IgD-negative memory B cell (primary cell): Measurements from ENCODE around the gene MRNIP. TPM values are rescaled to one million over a fixed set of nuclear protein-coding genes. Genes with fewer than 3 reads are reported as not detected.

ENCODE experiments used
- H3K27ac Mint-ChIP-seq, 3 donors: one replicate each; pipeline ENCODE4 v1.8.0; 2020 to 2022; ENCODE audit warnings: mild to moderate bottlenecking in 3 of 3, mixed read lengths in 3 of 3, moderate library complexity in 1 of 3
- H3K27me3 Mint-ChIP-seq: one replicate; pipeline ENCODE4 v1.8.0; 2021; ENCODE audit warnings: mixed read lengths
- H3K36me3 Mint-ChIP-seq: one replicate; pipeline ENCODE4 v1.8.0; 2020; ENCODE audit warnings: mild to moderate bottlenecking, mixed read lengths
- H3K4me1 Mint-ChIP-seq, 3 donors: one replicate each; pipeline ENCODE4 v1.8.0; 2020 to 2022; ENCODE audit warnings: mixed read lengths in 3 of 3, mild to moderate bottlenecking in 1 of 3
- H3K4me3 Mint-ChIP-seq, 4 donors: one replicate each; pipeline ENCODE4 v1.8.0; 2020 to 2022; ENCODE audit warnings: mild to moderate bottlenecking in 4 of 4, mixed read lengths in 4 of 4, moderate library complexity in 3 of 4
- H3K9me3 Mint-ChIP-seq, 3 donors: one replicate each; pipeline ENCODE4 v1.8.0; 2020 to 2021; ENCODE audit warnings: mixed read lengths in 3 of 3, mild to moderate bottlenecking in 1 of 3
- polyA plus RNA-seq: library from polyadenylated mRNA; unstranded; fragments of 300-500 nt; fragmentation: Illumina TruSeq; gene quantifications from one replicate; pipeline ENCODE4 v1.2.3, GENCODE V29; 2021

The MRNIP gene
- polyA plus RNA-seq, 1 donor from 2014 or later = 26.2 TPM

- peak overlapping the region; percentile 75 to 94 (median 90) for H3K4me3 Mint-ChIP-seq
- H3K36me3 Mint-ChIP-seq = no peaks in the 10 kb centered on the region
Observed at GRCh38 chr5:179819296-179820126, 39.1 kb downstream of the MRNIP start.

GRCh38 chr5:179818746-179819295, 39.8 kb downstream of the MRNIP start:
- H3K36me3 Mint-ChIP-seq = no peaks in the 10 kb centered on the region
- H3K4me1 Mint-ChIP-seq = peaks cover 13 to 29% (median 19%) of the 10 kb centered on the region in 3 donors
- peak overlapping the region; percentile 97 to 100 (median 100) for H3K27ac Mint-ChIP-seq
- no peaks in the 10 kb centered on the region for H3K9me3 Mint-ChIP-seq
- H3K4me3 Mint-ChIP-seq = peak overlapping the region; percentile 80 to 95 (median 94)
- H3K27me3 Mint-ChIP-seq = no peaks in the 10 kb centered on the region

More at GRCh38 chr5:179819296-179820126, 39.1 kb downstream of the MRNIP start:
- Mint-ChIP-seq H3K27me3 (no peaks in the 10 kb centered on the region), H3K9me3 (no peaks in the 10 kb centered on the region), H3K4me1 (peaks cover 13 to 30% (median 17%) of the 10 kb centered on the region in 3 donors), H3K27ac (peak overlapping the region; percentile 97 to 100 (median 100))

- Mint-ChIP-seq H3K36me3 (no peaks in the 10 kb centered on the region), H3K27me3 (no peaks in the 10 kb centered on the region), H3K4me3 (peak overlapping the region; percentile 80 to 95 (median 94)), H3K4me1 (peaks cover 13 to 27% (median 19%) of the 10 kb centered on the region in 3 donors), H3K27ac (peak overlapping the region; percentile 97 to 100 (median 100)), H3K9me3 (no peaks in the 10 kb centered on the region)
Observed at GRCh38 chr5:179817890-179818745, 40.5 kb downstream of the MRNIP start.

- peaks cover 12 to 22% (median 19%) of the 10 kb centered on the region in 3 donors for H3K4me1 Mint-ChIP-seq
- H3K4me3 Mint-ChIP-seq = peak overlapping the region; percentile 30 to 94 (median 68)
- no peaks in the 10 kb centered on the region for H3K9me3 Mint-ChIP-seq
- H3K27me3 Mint-ChIP-seq = no peaks in the 10 kb centered on the region
- H3K36me3 Mint-ChIP-seq = no peaks in the 10 kb centered on the region
- H3K27ac Mint-ChIP-seq = peak overlapping the region; percentile 97 to 100 (median 100)
Observed at GRCh38 chr5:179817470-179817840, 41.2 kb downstream of the MRNIP start.

GRCh38 chr5:179816796-179817469, 41.7 kb downstream of the MRNIP start:
- Mint-ChIP-seq H3K27ac (peak overlapping the region in 2 of 3 donors; percentile 100), H3K36me3 (no peaks in the 10 kb centered on the region), H3K27me3 (no peaks in the 10 kb centered on the region), H3K4me3 (peak overlapping the region; percentile 30 to 94 (median 72)), H3K4me1 (peaks cover 7 to 18% (median 17%) of the 10 kb centered on the region in 3 donors), H3K9me3 (no peaks in the 10 kb centered on the region)

GRCh38 chr5:179816401-179816795, 42.2 kb downstream of the MRNIP start:
- H3K27ac Mint-ChIP-seq = peak overlapping the region in 1 of 3 donors; percentile 76
- peaks cover 6 to 16% (median 14%) of the 10 kb centered on the region in 3 donors for H3K4me1 Mint-ChIP-seq
- H3K36me3 Mint-ChIP-seq = no peaks in the 10 kb centered on the region
- no peaks in the 10 kb centered on the region for H3K27me3 Mint-ChIP-seq
- H3K4me3 Mint-ChIP-seq = peak overlapping the region in 3 of 4 donors; percentile 57 to 71 (median 68)
- H3K9me3 Mint-ChIP-seq = no peaks in the 10 kb centered on the region

- H3K36me3 Mint-ChIP-seq = no peaks in the 10 kb centered on the region
- no peaks in the 10 kb centered on the region for H3K9me3 Mint-ChIP-seq
- H3K27ac Mint-ChIP-seq = peak overlapping the region in 1 of 3 donors; percentile 67
- H3K27me3 Mint-ChIP-seq = no peaks in the 10 kb centered on the region
- peak overlapping the region in 3 of 4 donors; percentile 27 to 82 (median 71) for H3K4me3 Mint-ChIP-seq
- H3K4me1 Mint-ChIP-seq = peaks cover 6 to 16% (median 14%) of the 10 kb centered on the region in 3 donors
Observed at GRCh38 chr5:179815491-179816249, 42.9 kb downstream of the MRNIP start.

- H3K27me3 Mint-ChIP-seq = no peaks in the 10 kb centered on the region
Observed at GRCh38 chr5:179814090-179814489, 44.5 kb downstream of the MRNIP start.

GRCh38 chr5:179812997-179813607, 45.5 kb downstream of the MRNIP start:
- Mint-ChIP-seq H3K36me3 (no peaks in the 10 kb centered on the region), H3K4me3 (peak overlapping the region in 1 of 4 donors; percentile 35), H3K27ac (peak overlapping the region in 1 of 3 donors; percentile 60)

More at GRCh38 chr5:179814090-179814489, 44.5 kb downstream of the MRNIP start:
- Mint-ChIP-seq H3K9me3 (no peaks in the 10 kb centered on the region), H3K4me3 (peak overlapping the region in 2 of 4 donors; percentile 65 to 82), H3K4me1 (peaks cover 6 to 10% (median 9%) of the 10 kb centered on the region in 3 donors), H3K36me3 (no peaks in the 10 kb centered on the region), H3K27ac (peak overlapping the region in 1 of 3 donors; percentile 84)

GRCh38 chr5:179812135-179812825, 46.3 kb downstream of the MRNIP start:
- H3K36me3 Mint-ChIP-seq = no peaks in the 10 kb centered on the region
- no peaks in the 10 kb centered on the region for H3K27me3 Mint-ChIP-seq
- H3K27ac Mint-ChIP-seq = peak overlapping the region in 1 of 3 donors; percentile 60
- H3K9me3 Mint-ChIP-seq = no peaks in the 10 kb centered on the region
- H3K4me1 Mint-ChIP-seq = peaks cover 0 to 5% (median 3%) of the 10 kb centered on the region in 3 donors
- H3K4me3 Mint-ChIP-seq = peak overlapping the region in 1 of 4 donors; percentile 35

More at GRCh38 chr5:179812997-179813607, 45.5 kb downstream of the MRNIP start:
- Mint-ChIP-seq H3K4me1 (peaks cover 4 to 6% (median 5%) of the 10 kb centered on the region in 3 donors), H3K9me3 (no peaks in the 10 kb centered on the region), H3K27me3 (no peaks in the 10 kb centered on the region)

- no peaks in the 10 kb centered on the region for H3K9me3 Mint-ChIP-seq
Observed at GRCh38 chr5:179806250-179807048, 52.2 kb downstream of the MRNIP start, which contains the start of gene MGAT4B. TSS of gene MGAT4B (minus strand) at chr5:179806866. CDS start at chr5:179806583, 283 bp downstream.

More at GRCh38 chr5:179806250-179807048, 52.2 kb downstream of the MRNIP start, which contains the start of gene MGAT4B:
- peaks cover 14 to 23% (median 21%) of the 10 kb centered on the region in 3 donors for H3K4me1 Mint-ChIP-seq
- no peaks in the 10 kb centered on the region for H3K27me3 Mint-ChIP-seq
- H3K27ac Mint-ChIP-seq = peak within 1 kb of the TSS in 1 of 3 donors; percentile 71
- peaks cover 2% of the 10 kb centered on the region for H3K36me3 Mint-ChIP-seq
- peak within 1 kb of the TSS; percentile 80 to 90 (median 87) for H3K4me3 Mint-ChIP-seq
